Neuronal stem cell (in vitro differentiated cells): ENCODE results near the gene ASS1.

ENCODE experiments used
- DNase-seq: peaks from one replicate; pipeline ENCODE4 v3.0.0-alpha.2; 2013; ENCODE audit warnings: low spot score
- H2AFZ ChIP-seq: one replicate; pipeline ENCODE4 v1.6.1; 2013; ENCODE audit warnings: mild to moderate bottlenecking, low read length, inconsistent platforms
- H2AK5ac ChIP-seq: 2 replicates; pipeline ENCODE4 v1.6.1; 2013; ENCODE audit warnings: low read depth, mild to moderate bottlenecking, inconsistent platforms, low read length, moderate library complexity, mixed read lengths
- H2BK120ac ChIP-seq: 2 replicates; pipeline ENCODE4 v1.6.1; 2013; ENCODE audit warnings: low read depth, mild to moderate bottlenecking, inconsistent platforms, low read length, moderate library complexity, mixed read lengths
- H2BK12ac ChIP-seq: one replicate; pipeline ENCODE4 v1.6.1; 2013; ENCODE audit warnings: low read length, inconsistent platforms
- H2BK15ac ChIP-seq: 2 replicates; pipeline ENCODE4 v1.6.1; 2013; ENCODE audit warnings: mild to moderate bottlenecking, low read length, inconsistent platforms, mixed read lengths
- H2BK5ac ChIP-seq: one replicate; pipeline ENCODE4 v1.6.1; 2013; ENCODE audit warnings: inconsistent platforms, mild to moderate bottlenecking, low read length, moderate library complexity
- H3K14ac ChIP-seq: one replicate; pipeline ENCODE4 v1.6.1; 2013; ENCODE audit warnings: low read length, inconsistent platforms
- H3K18ac ChIP-seq: 2 replicates; pipeline ENCODE4 v1.6.1; 2013; ENCODE audit warnings: low read length, inconsistent platforms
- H3K23ac ChIP-seq: 2 replicates; pipeline ENCODE4 v1.6.1; 2013; ENCODE audit warnings: low read depth, mild to moderate bottlenecking, mixed read lengths, low read length, inconsistent platforms; ENCODE audit not compliant: poor library complexity
- H3K27ac ChIP-seq: replicated peaks from 3 replicates; pipeline ENCODE4 v1.5.1; 2013; ENCODE audit warnings: low read length, inconsistent platforms
- H3K27me3 ChIP-seq, 3 experiments: 2 replicates each; pipeline ENCODE4 v1.6.1; 2013; ENCODE audit warnings: low read length in 3 of 3, mild to moderate bottlenecking in 2 of 3, inconsistent platforms in 1 of 3, low read depth in 1 of 3, mixed read lengths in 1 of 3, moderate library complexity in 1 of 3; ENCODE audit not compliant: control insufficient read depth in 3 of 3, insufficient read depth in 3 of 3
- H3K36me3 ChIP-seq, 2 donors: replicated peaks in 1 of 2; 2 replicates each; pipeline ENCODE4 v1.6.1; 2013; ENCODE audit warnings: low read length in 2 of 2; ENCODE audit not compliant: control insufficient read depth in 2 of 2, insufficient read depth in 2 of 2
- H3K4ac ChIP-seq: 2 replicates; pipeline ENCODE4 v1.6.1; 2013; ENCODE audit warnings: inconsistent platforms, mild to moderate bottlenecking, low read length, moderate library complexity
- H3K4me1 ChIP-seq, 2 donors: 1 replicate in 1 of 2; 2 replicates in 1 of 2; pipeline ENCODE4 v1.6.1; 2013; ENCODE audit warnings: low read length in 2 of 2, low read depth in 1 of 2; ENCODE audit not compliant: control insufficient read depth in 2 of 2, insufficient read depth in 1 of 2
- H3K4me2 ChIP-seq: one replicate; pipeline ENCODE4 v1.6.1; 2013; ENCODE audit warnings: mild to moderate bottlenecking, low read length, inconsistent platforms; ENCODE audit not compliant: insufficient read depth, poor library complexity, severe bottlenecking
- H3K4me3 ChIP-seq, 2 donors: 2 replicates each; pipeline ENCODE4 v1.5.1; 2013; ENCODE audit warnings: low read length in 2 of 2, mild to moderate bottlenecking in 2 of 2, inconsistent platforms in 1 of 2, moderate library complexity in 1 of 2
- H3K79me1 ChIP-seq: one replicate; pipeline ENCODE4 v1.6.1; 2013; ENCODE audit warnings: low read depth, mild to moderate bottlenecking, inconsistent platforms, low read length, moderate library complexity
- H3K9ac ChIP-seq: one replicate; pipeline ENCODE4 v1.6.1; 2013; ENCODE audit warnings: mild to moderate bottlenecking, low read depth, low read length, inconsistent platforms; ENCODE audit not compliant: poor library complexity
- H3K9me3 ChIP-seq, 2 donors: replicated peaks in 1 of 2; 2 replicates each; pipeline versions ENCODE3 to v1.6.1; 2013; ENCODE audit warnings: low read length in 2 of 2, mild to moderate bottlenecking in 2 of 2, inconsistent platforms in 1 of 2, low read depth in 1 of 2, mixed read lengths in 1 of 2, moderate library complexity in 1 of 2; ENCODE audit not compliant: control insufficient read depth in 2 of 2, insufficient read depth in 1 of 2
- H4K8ac ChIP-seq: one replicate; pipeline ENCODE4 v1.6.1; 2013; ENCODE audit warnings: low read depth, mild to moderate bottlenecking, inconsistent platforms, low read length, moderate library complexity
- H4K91ac ChIP-seq: one replicate; pipeline ENCODE4 v1.6.1; 2013; ENCODE audit warnings: low read length, low read depth, mild to moderate bottlenecking, inconsistent platforms; ENCODE audit not compliant: poor library complexity
- WGBS, 2 donors: extraction: QIAGEN DNeasy Blood & Tissue Kit; methylation state at CpG; one replicate each; pipeline ENCODE4 v1.1.7; 2013; ENCODE audit warnings: missing lambda C conversion rate in 2 of 2, mixed read lengths in 1 of 2; ENCODE audit not compliant: insufficient read length in 2 of 2, insufficient replicate concordance in 1 of 2; ENCODE audit errors: extremely low coverage in 2 of 2; 5-methylcytosine and 5-hydroxymethylcytosine counted together

The ASS1 gene

DNA sequence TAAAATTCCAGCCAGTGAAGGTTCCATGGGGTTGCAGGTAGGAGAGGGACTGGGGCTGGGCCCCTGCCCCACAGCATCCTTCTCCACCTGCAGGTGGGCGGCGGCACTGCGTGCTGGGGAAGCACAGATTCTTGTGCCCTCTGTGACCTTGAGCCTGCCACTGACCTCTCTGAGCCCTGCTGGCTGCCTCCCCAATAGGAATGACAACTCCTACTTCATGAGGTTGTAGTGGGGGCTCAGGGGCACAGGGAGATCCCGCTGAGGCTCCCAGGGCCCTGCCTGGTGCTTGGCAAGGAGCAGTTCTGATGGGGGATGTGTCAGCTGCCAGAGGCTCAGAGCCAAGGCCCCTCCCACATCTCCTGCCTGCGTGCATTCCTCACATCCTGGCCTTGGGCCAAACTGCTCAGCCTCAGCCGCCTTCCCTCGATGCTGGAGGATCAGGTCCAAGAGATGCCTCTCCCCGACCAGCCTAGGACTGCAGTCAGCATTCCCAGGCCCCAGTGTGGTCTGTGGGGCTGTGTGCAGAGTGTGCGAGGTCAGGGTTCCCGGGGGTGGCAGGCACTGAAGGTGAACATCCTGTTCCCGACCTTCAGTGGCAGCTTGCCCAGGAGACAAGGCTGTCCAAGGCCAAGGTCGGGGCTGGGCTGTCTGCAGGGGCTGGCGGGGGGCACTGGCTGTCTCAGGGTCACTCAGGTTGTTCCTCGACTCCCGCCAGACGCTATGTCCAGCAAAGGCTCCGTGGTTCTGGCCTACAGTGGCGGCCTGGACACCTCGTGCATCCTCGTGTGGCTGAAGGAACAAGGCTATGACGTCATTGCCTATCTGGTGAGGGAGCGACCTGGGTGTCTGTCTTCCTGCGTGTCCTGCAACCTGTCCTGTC, 7.0 kb downstream of the ASS1 start:
- DNase-seq, result no peak
- peaks cover 4 to 26% of the 10 kb centered on the region in 2 donors for H3K4me1 ChIP-seq

GRCh38 chr9:130452835-130453234, 8.1 kb downstream of the ASS1 start:
- H3K9me3 ChIP-seq, result no peaks in the 10 kb centered on the region
- H2BK15ac ChIP-seq, result no peak overlapping the region
- peaks cover 1 to 17% of the 10 kb centered on the region in 2 donors for H3K4me1 ChIP-seq
- no peak overlapping the region for H3K27ac ChIP-seq
- H3K79me1 ChIP-seq, result no peaks in the 10 kb centered on the region
- no peak overlapping the region for H3K4ac ChIP-seq
- H3K23ac ChIP-seq, result no peak overlapping the region
- no peak overlapping the region for H3K4me2 ChIP-seq
- no peak overlapping the region for H3K4me3 ChIP-seq
- no peak overlapping the region for H3K18ac ChIP-seq
- H3K9ac ChIP-seq, result no peak overlapping the region
- DNase-seq, result no peak
- no peak overlapping the region for H2BK120ac ChIP-seq
- no peak overlapping the region for H2AK5ac ChIP-seq
- H2BK5ac ChIP-seq, result no peak overlapping the region
- peaks cover 0 to 6% (median 0%) of the 10 kb centered on the region in 3 experiments for H3K27me3 ChIP-seq
- WGBS, 2 donors, result no CpG with 5 or more reads among the region's 4 CpGs
- H3K14ac ChIP-seq, result no peak overlapping the region
- H4K8ac ChIP-seq, result no peak overlapping the region
- no peaks in the 10 kb centered on the region for H3K36me3 ChIP-seq
- no peak overlapping the region for H2BK12ac ChIP-seq
- no peak overlapping the region for H2AFZ ChIP-seq
- no peak overlapping the region for H4K91ac ChIP-seq

More for the DNA sequence above, 7.0 kb downstream of the ASS1 start:
- no CpG with 5 or more reads among the region's 23 CpGs for WGBS, 2 donors
- Histone ChIP-seq H3K9ac (peak overlapping the region; percentile 30), H3K9me3 (no peaks in the 10 kb centered on the region), H3K4me2 (no peak overlapping the region), H3K14ac (no peak overlapping the region), H3K27me3 (peaks cover 0 to 17% (median 0%) of the 10 kb centered on the region in 3 experiments), H3K23ac (peak overlapping the region; percentile 61), H4K8ac (no peak overlapping the region), H3K36me3 (no peaks in the 10 kb centered on the region), H2BK15ac (no peak overlapping the region), H2BK120ac (no peak overlapping the region), H2AFZ (no peak overlapping the region), H3K4ac (no peak overlapping the region), H2BK5ac (no peak overlapping the region), H2BK12ac (no peak overlapping the region), H3K4me3 (no peak overlapping the region), H3K18ac (peak overlapping the region; percentile 77), H3K27ac (no peak overlapping the region), H2AK5ac (peak overlapping the region; percentile 84), H3K79me1 (no peaks in the 10 kb centered on the region), H4K91ac (no peak overlapping the region)

- no peak overlapping the region for H2AFZ ChIP-seq
- no CpG with 5 or more reads among the region's 7 CpGs for WGBS, 2 donors
- no peak overlapping the region for H3K23ac ChIP-seq
- H3K4me1 ChIP-seq, result peaks cover 0 to 13% of the 10 kb centered on the region in 2 donors
- no peak overlapping the region for H2BK15ac ChIP-seq
- no peak overlapping the region for H3K4ac ChIP-seq
- H2BK12ac ChIP-seq, result no peak overlapping the region
- no peak overlapping the region for H4K8ac ChIP-seq
- H3K9me3 ChIP-seq, result no peaks in the 10 kb centered on the region
- no peak overlapping the region for H3K14ac ChIP-seq
- H3K27ac ChIP-seq, result no peak overlapping the region
- H3K27me3 ChIP-seq, result peaks cover 0 to 3% (median 0%) of the 10 kb centered on the region in 3 experiments
- no peak overlapping the region for H3K4me2 ChIP-seq
- H2AK5ac ChIP-seq, result peak overlapping the region; percentile 66
- no peak overlapping the region for H3K4me3 ChIP-seq
- no peaks in the 10 kb centered on the region for H3K36me3 ChIP-seq
- H2BK120ac ChIP-seq, result no peak overlapping the region
- H2BK5ac ChIP-seq, result peak overlapping the region; percentile 59
- H4K91ac ChIP-seq, result no peak overlapping the region
- no peak for DNase-seq
- peak overlapping the region; percentile 33 for H3K18ac ChIP-seq
- H3K79me1 ChIP-seq, result no peaks in the 10 kb centered on the region
- no peak overlapping the region for H3K9ac ChIP-seq
Measured at GRCh38 chr9:130453487-130453886, 8.7 kb downstream of the ASS1 start.

GRCh38 chr9:130454096-130454811, 9.5 kb downstream of the ASS1 start:
- H3K18ac ChIP-seq, result no peak overlapping the region
- H3K14ac ChIP-seq, result no peak overlapping the region
- H2BK12ac ChIP-seq, result no peak overlapping the region
- peaks cover 0 to 11% of the 10 kb centered on the region in 2 donors for H3K4me1 ChIP-seq
- H2BK120ac ChIP-seq, result no peak overlapping the region
- H3K23ac ChIP-seq, result no peak overlapping the region
- H3K36me3 ChIP-seq, result no peaks in the 10 kb centered on the region
- H2AK5ac ChIP-seq, result no peak overlapping the region
- 100% methylated on average over 1 to 2 of the region's 10 CpGs for WGBS, 2 donors
- H3K4ac ChIP-seq, result no peak overlapping the region
- no peaks in the 10 kb centered on the region for H3K79me1 ChIP-seq
- no peak for DNase-seq
- no peak overlapping the region for H2BK15ac ChIP-seq
- H3K4me3 ChIP-seq, result no peak overlapping the region
- H4K8ac ChIP-seq, result no peak overlapping the region
- peak overlapping the region; percentile 59 for H2BK5ac ChIP-seq
- H4K91ac ChIP-seq, result no peak overlapping the region
- H3K27me3 ChIP-seq, result peaks cover 0 to 7% (median 0%) of the 10 kb centered on the region in 3 experiments
- no peak overlapping the region for H3K9ac ChIP-seq
- H3K4me2 ChIP-seq, result no peak overlapping the region
- no peaks in the 10 kb centered on the region for H3K9me3 ChIP-seq
- H2AFZ ChIP-seq, result no peak overlapping the region
- H3K27ac ChIP-seq, result no peak overlapping the region
